ENCODE results near the gene TH.
"Not testable (repeated sequence)": the region's sequence is repeated elsewhere in the genome, so short reads cannot be mapped to it uniquely, and the experiment has no call there.

TH gene

DNA sequence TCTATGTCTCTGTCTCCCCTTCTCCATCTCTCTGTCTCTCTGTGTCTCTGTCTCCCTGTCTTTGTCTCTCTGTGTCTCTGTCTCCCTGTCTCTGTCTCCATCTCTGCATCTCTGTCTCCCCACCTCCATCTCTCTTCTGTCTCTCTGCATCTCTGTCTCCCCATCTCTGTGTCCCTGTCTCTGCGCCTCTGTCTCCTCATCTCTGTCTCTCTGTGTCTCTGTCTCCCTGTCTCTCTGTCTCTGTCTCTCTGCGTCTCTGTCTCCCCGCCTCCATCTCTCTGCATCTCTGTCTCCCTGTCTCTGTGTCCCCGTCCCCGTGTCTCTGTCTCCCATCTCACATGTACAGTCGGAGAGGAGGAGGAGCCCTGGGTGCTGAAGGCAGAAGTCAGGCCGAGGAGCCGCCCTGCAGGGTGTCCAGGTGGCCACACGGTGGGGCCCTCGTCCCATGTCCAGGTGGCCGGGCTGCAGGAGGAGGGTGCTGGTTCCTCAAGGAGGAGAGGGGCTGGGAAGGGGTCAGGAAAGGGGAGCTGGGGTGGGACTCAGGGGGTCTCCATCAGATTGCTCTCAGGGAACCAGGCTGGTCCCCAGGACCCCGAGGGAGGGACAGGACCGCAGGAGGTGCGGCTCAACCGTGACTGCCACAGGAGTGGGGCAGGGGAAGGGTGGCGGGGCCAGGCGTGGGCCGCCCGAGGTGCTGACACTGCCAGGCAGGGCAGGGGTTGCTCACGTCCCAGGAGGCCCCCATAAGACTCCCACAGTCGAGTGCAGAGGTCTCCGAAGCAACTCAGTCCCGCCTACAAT, 25.6 kb upstream of the TH start:
- peak; percentile 90 for TF ChIP-seq CTCF (IDR thresholded peaks at IDR 0.05; ENCODE audit: borderline replicate concordance, control extremely low read depth, extremely low read depth, insufficient read depth, missing control alignments)
- in situ Hi-C loops (cut with MboI; ENCODE audit: low sequenced_read_pairs, unreplicated experiment) = no loop called here
- DNase-seq (ENCODE audit: low spot score) = peak; percentile 89

GRCh38 chr11:2195756-2196088, 24.1 kb upstream of the TH start:
- in situ Hi-C loops (cut with MboI; ENCODE audit: low sequenced_read_pairs, unreplicated experiment) = no loop called here
- TF ChIP-seq CTCF (IDR thresholded peaks at IDR 0.05; ENCODE audit: borderline replicate concordance, control extremely low read depth, extremely low read depth, insufficient read depth, missing control alignments) = no peak
- DNase-seq (ENCODE audit: low spot score) = no peak

DNA sequence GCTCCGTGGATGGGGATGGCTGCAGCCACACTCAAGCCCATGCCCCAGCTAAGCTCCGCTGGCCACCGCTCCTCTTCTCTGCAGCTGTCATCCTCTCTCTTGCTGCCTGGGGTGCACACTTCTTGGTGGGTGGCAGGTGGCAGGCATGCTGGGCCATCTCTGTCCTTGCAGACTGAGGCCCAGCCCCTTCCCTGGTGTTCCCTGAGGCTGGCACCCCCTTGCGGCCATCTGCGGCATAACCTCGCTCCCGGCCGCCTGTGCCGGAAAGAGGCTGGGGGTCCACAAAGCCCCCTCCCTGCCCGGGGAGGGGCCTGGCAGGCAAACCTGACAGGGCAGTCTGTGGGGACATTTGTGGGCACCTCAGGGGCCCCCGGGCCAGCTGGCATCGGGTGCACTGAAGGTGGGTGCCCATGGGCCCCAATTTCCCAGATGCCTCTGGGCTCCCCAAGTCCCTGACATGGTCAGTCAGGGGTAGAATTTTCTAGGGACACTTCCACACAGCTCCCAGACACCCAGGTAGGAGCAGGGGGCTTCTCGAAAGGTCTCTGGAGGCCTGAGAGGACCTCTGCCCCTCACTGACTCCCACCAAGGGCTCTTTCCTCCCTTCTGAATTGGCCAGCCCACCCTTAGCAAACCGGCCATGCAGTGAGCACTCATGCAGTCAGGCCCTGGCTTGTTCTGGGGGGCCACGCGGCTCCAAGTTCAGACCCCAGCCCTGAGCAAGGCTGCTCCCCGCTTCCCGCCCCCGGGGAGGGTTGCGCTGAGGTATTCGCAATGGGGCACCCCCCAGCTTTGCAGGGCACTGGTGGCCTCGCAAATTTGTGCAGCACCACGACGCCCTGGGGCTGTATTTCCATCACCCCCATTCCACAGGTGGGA, 23.5 kb upstream of the TH start:
- peak; percentile 79 for DNase-seq (ENCODE audit: low spot score)
- in situ Hi-C loops (cut with MboI; ENCODE audit: low sequenced_read_pairs, unreplicated experiment) = no loop called here
- TF ChIP-seq CTCF (IDR thresholded peaks at IDR 0.05; ENCODE audit: borderline replicate concordance, control extremely low read depth, extremely low read depth, insufficient read depth, missing control alignments) = peak; percentile 75

- in situ Hi-C loops (cut with MboI; ENCODE audit: low sequenced_read_pairs, unreplicated experiment); DNase-seq (ENCODE audit: low spot score): not testable (repeated sequence)
These were observed 22.4 kb upstream of the TH start for GRCh38 chr11:2193888-2194595.

DNA sequence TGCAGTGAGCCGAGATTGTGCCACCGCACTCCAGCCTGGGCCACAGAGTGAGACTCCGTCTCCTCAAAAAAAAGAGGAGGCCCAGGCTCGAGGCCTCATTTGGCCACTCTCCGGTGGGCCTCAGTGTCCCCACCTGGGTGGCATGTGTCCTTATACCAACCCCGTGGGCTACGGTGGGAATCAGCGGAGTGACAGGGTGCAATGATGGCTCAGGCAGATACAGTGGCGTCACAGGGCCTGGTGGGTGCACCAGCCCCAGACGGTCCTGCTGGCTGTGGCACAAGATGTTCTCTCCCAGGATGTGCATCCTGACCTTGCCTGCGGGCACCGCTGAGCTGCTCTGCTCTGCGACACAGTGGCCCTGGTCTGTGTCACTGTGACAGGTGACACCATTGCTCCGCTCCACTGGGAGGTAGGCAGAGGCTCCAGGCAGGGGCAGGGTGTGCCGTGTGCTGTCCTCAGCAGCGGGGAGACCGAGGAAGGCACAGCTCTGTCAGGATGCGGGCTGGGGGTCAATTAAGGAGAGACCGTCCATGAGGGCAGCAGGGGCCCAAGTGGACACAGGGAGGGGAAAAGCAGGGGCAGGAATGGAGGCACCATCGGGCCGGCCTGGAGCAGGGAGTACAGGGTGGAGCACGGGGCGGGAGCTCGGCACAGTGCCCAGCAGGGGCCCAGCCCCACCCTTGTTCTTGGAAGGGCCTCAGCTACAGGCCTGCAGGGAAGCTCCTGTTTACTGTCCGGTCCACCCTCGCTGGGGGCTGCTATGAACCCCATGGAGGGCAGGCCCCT, 21.7 kb upstream of the TH start:
- in situ Hi-C loops (cut with MboI; ENCODE audit: low sequenced_read_pairs, unreplicated experiment) = no loop called here
- DNase-seq (ENCODE audit: low spot score) = no peak
- TF ChIP-seq CTCF (IDR thresholded peaks at IDR 0.05; ENCODE audit: borderline replicate concordance, control extremely low read depth, extremely low read depth, insufficient read depth, missing control alignments) = no peak

DNA sequence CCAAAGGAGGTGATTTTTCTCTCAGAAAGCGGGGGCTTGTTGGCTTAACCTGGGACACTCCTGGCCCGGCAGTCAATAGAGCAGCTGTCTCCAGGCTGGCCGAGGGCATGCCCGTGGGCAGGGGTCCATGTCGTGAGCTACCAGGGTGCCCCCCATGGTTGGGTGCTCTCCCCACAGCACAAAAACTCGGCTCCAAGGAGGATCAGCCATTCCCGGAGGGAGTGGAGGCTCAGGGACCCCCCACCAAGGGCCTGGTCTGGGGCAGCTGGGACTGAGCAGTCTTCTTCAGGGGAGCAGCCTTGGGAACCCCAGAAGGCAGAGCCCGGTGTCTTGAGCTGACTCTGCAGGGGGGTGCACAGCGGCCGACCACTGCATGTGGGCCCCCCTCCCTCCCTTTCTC, 20.8 kb upstream of the TH start:
- no peak for DNase-seq (ENCODE audit: low spot score)
- in situ Hi-C loops (cut with MboI; ENCODE audit: low sequenced_read_pairs, unreplicated experiment) = no loop called here
- no peak for TF ChIP-seq CTCF (IDR thresholded peaks at IDR 0.05; ENCODE audit: borderline replicate concordance, control extremely low read depth, extremely low read depth, insufficient read depth, missing control alignments)
